Measurements from ENCODE around the gene DCST1. TPM values are rescaled to one million over a fixed set of nuclear protein-coding genes. Genes with fewer than 3 reads are reported as not detected.

The DCST1 gene
- total RNA-seq, 1 donor from 2014 or later = not detected

DNA sequence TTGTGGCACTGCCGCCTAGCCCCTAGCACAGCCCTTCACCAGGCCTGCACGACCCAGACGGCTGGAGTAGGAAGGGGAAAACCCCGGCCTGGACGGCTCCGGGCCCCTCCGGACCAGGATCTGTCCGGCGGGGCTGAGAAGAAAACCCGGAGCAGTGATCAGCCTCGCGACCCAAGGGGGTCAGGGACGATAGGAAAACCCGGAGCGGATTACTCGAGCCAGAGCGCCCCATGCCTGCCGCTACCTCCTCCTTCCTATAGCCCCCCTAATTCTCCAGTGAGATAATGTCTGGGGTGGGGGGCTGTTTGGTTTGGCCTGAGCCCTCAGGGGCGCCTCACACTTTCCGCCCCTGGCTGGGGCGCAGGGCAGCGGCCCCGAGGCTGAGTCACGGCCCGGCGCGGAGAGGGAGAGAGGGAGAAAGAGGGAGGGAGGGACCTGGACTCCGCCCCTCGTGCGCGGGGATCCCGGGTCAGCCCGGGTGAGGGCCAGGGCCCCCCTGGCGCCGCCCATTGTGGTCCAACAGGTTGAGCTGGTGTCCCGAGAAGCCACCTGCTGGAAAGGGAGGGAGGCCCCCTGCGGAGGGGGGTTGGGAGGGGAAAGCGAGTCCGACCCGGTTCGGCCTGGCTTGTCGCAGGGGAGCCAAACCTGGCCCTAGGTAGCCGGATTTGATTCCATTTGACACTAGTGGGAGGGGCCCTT lies 32.7 kb upstream of the DCST1 start:
- DNase-seq = peak; percentile 82

DNA sequence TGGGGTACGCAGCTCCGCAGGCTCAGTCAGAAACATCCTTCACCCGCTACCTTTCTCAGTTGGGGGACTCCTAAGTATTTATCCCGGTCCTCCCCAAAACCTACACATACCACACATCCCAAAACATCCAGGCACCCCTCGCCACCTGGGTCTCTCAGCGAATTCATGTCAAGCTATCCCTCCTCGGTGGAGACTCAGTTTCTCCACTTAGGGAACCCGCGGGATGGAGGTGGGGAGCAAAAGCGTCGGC lies 32.3 kb upstream of the DCST1 start:
- no peak for DNase-seq

DNA sequence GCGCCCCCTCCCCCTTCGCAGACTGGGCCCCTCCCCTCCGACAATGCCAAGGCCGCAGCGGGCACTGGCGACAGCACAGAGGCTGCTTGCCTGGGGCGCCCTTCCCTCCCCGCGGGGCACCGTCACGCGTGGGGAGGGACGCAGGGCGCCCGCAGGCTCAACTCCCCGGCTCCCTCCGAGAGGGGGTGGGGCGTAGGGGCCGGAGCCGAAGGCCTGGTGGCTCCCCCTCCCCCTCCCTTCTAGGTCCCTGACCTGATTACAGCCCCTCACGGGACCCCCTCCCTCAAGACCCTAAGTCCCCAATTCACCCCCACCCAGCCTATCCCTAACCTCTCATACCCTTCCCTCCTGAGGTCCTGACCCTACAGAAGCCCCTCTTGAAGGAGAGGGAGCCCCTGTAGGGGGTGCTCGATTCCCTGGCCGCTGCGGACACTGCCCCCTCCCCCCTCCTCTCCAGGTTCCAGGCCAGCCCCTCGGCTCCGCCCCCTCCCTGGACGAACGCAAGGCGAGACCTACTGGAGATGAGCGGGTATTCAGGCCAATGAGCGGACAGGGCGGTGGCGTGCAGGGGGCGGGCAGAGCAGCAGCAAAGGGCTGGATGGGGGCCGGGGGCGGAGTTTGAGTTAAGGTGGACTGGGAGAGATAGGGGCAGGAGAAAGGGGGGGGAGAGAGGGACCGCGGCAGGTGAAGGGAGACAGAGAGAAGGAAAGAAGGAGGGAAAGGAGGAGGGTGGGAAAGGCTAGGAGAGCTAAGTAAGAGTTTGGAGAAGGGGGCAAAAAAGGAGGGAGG lies 31.8 kb upstream of the DCST1 start:
- DNase-seq = peak; percentile 100

DNA sequence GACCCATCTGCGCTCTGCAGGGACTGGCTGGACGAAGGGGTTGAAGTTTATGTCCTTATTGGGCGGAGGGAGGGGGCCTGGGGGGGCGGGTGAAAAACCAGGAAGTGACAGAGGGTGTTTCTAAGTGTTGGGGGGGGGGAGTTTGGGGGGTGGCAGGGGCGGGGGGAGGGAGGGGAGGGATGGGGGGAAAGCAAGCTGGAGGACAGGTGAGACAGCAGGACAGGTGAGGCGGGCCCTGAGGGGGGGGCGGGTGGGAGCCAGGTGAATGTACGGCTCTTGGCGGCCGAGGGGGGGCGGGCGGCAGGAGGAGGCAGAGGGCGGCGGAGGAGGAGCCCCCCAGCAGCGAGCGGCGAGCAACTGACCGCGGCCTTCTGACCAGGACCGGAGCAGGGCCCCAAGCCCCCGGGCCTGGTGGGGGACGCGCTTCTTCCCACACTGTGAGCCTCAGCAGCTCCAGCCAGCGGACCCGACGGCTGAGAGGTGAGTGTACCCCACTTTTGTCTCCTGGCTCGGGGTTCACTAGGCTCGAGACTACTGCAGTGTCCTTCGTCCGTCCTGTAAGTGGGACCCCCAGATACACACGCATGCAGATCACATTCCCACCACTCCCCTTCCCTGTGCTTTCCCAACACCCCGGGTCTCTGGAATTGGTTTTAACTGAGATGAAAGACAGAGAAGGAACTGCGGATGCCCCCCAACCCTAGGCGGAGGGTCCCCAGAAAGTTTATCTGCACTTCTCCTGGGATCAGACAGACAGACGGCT lies 31.0 kb upstream of the DCST1 start, which contains the start of gene ZBTB7B:
Gene ZBTB7B (plus strand): TSS at position 339 of the 763 bp plus-strand sequence. CDS start 11,859 bp downstream, outside the sequence.
- DNase-seq = no peak

DNA sequence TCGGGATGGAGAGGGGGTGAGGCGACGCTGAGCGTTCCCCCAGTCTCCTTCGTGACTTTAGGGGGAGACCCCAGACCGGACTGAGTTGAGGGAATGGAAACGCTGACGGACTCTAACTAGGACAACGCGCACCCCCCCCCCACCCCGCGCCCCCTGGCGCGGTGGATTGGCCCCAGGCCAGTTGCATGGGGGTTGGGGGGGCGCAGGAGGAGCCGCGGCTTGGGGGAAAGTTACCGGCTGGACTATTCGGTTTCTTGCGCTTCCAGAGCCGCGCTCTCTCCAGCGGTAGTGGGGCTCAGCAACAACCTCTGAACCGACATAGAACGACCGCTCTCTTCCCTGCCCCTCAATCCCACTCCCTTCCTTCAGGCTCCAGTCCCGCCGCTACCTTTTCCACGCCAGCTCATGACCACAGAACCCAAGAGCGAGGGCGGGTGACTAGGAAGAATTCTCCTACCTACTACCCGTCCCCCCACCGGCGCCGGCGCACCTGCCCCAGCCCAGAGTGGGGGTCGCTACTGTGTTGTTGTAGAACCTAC lies 30.3 kb upstream of the DCST1 start:
- no peak for DNase-seq

DNA sequence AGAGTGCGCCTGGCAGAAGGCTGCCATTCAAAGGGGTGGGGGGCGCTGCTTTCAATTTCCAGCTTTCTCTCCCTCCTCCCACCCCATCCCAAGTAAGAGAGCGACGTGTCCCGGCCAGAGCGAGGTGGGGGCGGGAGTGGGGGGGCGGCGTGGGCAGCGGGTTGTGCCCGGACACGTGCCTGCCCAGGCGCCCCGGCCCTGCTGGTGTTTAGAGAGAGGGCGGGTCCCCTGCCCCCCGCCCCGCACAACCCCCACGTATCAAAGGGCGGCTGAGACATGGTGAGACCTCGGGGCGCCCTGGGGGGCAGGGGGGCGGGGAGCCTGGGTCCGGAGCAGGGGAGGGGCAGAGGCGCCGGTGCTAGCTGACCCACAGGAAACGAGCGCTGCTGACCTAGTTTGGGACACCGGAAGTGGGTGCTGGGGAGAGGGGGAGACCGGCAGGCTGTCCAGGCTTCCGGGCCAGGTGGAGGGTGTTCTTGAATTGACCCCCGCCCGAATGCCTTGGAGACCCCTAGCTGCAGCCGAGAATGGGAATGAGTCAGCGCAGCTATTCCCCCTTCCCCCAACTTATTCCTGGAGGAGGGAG lies 29.8 kb upstream of the DCST1 start:
- DNase-seq = peak; percentile 64

DNA sequence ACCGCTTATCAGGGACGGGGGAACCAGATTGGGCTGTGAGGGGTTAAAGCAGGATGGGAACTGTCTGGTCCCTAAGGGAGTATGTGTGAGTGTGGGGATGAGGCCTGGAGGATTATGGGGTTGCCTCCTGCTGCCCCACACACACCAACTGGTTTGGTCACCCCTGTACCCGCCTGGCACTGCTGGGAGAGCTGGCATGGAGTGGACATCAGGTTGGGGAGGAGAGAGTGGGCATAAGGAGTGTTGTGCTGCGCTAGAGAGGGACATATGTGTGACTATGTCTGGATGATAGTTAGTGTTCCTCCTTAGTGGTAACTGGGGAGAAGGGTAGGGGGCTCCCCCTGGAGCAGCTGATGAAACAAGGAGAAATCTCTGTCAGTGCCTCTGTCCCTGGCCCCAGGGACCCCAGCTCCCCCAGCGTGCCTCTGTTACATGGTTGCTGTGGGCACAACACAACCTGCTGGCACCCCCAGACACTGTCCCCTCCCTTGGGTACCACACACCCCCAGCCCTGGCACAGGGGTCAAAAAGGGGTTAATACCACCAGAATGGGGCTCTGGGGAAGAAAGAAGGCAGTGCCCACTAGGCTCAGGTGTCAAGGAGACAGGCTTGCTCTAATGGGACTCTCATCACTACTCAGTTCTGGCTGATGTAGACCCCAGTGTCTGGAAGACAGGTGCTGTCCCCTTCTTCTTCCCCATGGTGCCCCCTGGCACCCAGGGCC lies 29.1 kb upstream of the DCST1 start:
- no peak for DNase-seq

DNA sequence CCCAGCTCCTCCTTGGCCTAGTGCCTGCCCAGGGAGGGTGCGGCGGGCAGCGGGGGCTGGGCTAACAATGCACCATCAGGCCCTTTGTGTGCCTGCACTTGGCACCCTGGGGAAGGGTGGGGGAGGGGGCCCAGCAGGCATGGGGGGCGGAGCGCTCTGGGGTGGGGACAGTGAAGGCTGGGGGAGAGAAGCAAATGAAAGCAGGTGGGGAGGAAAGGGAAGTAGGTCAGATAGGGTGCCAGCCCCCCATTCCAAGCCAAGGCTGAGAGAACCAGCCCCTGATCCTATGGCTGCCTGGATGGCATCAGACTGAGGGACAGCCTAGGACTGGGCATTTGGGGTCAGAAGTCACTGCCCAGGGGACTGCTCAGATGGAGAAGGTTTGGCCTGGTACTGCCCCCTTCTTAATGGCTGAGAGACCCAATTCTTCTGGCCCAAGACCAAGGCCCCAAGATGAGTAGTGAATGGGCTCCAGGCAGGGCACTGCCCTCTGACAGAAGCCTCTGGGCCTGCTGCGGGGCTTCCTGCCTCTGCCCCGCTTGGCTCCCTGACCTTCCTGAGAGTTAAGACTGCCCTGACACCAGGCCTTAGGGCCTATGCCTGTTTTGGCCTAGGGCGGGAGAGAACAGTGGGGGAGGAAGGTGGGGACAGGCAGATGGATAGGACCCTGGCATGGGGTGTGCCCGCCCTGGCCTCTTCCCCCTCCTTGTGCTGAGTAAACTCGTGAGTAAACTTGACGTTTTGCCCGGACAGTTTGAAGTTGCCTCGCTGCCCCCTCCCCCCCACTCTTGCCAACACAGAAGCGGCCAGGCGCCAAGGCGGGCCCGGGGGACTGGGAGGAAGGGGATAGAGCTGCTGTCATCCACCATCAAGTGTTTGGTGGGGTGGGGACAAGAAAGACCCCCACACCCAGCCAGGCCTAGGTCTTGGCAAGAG lies 28.3 kb upstream of the DCST1 start:
- DNase-seq = peak; percentile 47

DNA sequence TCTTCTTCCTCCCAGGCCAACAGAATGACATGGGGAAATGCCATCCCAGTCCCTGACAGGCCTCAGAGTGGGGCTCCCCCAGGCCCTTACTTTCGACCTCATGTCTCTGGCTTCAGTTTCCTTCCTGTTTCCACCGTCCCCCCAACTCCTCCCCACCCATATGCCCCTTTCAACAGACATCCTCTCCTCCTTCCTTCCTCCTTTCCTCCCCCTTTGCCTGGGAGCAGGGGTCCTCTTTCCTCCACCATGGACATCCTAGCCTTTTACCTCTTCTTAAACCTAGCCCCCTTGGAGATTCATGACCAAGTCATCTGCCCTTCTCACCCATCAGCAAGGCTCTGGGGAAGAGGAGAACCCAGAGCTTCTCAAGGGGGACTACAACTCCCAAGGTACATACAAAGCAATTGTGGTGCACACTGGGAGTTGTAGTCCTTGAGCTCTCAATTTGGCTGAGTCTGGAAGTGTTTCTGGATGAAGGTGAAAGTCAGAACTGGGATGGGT lies 27.0 kb upstream of the DCST1 start:
- DNase-seq = peak; percentile 30

DNA sequence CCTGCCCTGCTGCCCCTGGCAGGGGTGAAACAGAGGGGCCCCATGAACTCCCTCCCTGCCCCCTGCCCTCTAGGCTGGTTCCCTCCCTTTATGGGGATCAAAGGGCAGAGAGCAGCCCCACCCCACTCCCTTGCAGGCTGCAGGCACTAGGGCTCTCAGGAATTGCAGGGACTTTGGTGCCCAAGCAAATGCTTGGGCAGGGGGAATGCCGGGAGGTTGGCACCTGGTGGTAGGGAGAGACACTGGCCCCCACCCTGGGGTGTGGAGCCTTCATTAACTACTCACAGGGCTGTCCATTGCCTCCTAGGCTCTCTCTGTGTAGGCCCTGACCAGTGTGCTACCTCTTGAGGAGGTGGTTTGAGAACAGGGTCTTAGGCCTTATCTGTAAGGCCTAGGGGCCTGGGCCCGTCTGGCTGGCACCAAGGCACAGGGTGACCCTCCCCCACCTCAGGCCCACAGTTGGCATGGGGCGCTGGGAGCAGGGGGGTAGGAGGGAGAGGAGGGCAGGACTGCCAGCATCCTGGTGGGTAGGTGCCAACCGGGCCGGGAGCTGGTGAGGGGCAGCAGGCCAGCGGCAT lies 26.3 kb upstream of the DCST1 start:
- DNase-seq = no peak

DNA sequence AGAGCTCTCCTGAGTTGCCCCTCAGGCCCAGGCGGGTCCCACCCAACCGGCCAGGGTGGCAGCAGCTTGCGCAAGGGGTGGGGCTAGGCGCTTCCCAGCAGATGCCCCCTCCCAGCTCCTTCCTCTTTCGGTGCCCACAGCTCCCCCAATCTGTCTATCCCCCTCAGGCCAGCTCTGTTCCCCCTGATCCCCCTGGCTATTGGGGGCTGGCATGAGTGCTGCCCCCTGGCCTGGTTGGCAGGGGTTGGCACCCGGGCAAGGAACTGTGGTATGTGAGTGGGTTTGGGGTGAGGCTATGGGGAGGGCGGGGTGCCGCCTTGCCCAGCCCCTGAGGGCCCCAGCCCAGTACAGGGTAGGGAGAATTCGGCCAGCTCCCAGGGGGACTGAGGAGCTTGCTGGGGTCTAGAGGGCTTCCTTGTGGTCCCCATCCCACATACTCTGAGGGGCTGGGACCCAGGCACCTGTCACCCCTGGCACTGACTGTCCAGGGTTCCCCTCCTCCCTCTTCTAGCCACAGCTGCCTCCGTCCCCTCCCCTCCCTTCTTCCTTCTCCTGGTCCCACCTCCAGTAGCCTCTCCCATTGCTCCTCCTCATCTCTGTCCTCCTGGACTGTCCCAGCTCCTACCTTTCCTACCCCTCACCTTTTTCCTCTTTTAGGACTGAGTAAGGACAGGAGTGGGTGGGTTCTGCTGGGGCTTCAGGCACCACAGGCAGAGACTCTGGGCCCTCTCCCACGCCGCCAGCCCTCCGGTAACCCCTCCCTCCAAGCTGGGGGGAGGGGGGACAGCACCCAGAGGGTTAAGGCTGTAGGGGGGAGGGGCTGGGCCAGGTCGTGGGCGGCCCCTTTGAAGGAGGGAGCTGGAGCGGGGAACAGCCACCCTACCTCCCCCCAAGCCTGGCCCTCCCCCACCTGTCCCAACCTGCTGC lies 25.3 kb upstream of the DCST1 start:
- DNase-seq = no peak

DNA sequence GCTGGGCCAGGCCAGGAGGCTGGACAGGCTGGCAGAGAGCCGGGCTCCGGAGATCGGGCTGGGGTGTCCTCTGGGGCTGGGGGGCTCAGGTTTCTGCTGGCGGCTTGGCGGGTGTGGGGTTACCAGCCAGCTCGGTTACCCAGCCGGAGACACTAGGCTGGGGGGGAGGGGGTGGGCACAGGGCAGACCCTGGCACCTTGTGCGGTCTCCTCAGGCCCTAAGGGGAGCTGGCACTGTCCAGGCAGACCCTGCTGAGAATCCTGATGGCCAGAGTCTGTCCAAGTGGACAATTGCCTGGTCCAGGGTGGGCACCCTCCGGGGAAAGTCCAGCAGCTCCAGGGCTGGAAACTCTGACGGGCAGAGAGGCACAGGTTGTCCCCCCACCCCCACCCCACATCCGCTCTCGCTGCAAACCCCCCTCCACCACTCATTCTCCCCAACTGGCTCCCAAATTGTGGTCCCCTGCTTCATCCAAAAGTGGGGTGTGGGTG lies 24.4 kb upstream of the DCST1 start:
- no peak for DNase-seq

DNA sequence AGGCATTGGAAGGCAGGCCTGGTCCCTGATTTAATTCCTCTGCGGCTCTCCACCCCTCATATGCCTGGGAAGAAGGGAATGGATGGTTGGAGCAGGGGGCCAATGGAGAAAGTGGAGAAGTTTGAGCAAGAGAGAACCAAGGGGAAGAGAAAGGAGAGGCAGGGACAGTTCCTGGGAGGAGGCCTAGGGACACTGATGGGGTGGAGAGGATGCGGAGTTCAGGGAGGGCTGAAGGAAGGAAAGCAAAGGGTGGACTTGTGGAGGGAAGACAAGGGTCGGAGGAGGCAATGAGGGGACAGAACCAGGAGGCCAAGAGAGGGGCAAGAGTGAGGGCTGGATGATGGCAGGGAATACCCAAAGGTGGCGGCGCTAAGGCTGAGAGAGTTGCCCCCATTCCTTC lies 23.9 kb upstream of the DCST1 start:
- DNase-seq = no peak

DNA sequence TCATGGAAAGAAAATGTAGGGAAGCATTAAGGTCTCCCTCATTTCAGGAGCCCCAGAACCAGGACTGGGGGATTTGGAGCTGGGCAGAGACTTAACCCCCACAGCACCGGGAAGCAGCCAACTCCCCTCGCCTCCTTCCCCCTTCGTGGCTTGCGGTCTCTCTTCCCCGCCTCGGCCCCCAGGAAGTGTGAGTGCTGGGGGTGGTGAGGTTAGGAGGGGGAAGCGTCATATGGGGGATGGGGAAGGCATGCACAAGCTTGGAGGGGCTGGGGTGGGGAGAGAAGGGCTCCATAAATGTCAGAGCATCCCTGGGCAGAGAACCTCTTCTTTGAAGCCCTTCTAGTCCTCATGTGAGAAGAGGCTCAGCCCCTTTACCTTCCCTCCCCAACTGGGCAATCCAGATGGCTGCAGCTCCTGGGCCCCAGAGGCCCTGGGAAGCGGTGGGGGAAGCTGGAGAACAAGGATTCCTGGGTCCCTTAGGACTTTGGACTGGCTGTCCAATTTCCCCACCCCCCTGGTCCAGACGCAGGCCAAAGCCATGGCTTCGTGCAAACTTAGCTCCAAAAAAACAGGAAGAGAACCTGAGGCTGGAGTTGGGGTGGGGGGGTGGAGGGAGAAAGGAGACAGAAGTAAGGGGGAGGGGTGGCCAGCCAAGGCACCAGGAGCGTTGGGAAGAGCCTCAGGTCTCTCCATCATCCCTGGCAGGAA lies 23.3 kb upstream of the DCST1 start:
- DNase-seq = no peak

DNA sequence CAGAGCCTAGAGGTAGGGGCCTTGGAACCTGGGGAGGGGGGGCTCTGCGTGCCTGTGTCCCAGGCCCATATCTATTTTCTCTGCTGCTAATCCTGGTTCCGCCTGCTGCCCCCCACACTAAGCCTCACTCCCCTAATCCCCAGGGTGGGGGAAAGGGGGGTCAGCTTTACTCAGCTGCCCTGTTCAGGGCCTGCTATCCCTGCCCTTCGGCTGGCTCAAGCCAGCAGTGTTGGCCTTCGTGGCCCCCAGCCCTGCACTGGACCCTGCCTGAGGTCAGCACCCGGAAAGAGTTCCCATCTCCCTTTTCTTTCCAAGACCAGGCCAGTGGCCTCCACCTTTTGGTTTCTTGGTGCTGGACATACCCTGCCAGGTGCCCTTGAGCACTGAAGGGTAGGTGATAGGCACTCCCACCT lies 22.6 kb upstream of the DCST1 start:
- DNase-seq = no peak

DNA sequence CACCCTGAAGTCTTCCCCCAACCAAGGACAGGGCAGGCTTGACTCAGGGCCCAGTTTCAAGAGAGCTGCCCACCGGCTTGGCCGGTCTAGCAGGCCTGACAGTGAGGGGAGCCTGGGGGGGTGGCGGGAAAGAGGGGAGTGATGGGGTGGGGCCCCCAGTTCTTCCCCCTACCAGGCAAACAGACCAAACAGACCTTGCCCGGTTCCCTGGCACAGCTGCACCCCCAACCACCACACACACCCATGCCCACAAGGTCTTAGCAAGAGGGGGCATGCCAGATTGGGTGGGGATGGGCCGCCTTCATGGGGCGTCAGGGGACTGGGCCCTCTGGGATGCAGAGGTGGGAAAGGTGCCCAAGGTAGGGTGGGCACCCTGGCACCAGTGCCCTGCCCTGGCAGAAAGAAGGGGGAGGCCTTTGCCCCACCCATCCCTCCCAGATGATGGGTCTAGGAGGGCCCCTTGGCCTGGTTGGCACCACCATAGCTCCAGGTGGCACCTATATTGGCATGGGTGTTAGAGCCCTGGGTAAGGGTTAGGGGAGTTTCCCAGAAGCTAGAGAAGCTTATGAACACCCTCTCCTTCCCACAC lies 22.1 kb upstream of the DCST1 start:
- no peak for DNase-seq

DNA sequence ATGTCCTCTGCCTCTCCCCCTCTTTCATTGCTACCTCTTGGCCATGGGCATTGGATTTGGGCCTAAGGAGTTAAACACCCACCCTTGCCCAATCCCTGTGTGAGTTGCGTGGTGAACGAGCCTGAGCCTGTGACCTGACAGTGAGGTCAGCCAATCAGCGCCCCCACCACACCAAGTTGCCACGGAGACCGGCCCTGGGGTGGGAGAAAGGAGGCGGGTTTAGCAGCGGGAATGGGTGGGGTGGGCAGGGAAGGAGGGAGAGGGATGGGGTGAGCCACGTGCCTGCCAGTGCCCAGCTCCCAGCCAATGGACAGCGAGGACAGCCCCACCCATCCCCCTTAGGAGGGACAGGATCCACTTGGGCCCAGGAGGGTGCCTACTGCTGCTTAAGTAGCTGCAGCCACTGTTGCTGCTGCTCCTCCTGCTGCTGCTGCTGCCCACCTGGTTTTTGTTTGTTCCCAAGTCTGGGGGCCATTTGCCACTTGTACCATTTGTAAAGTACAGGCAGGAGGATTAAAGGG lies 21.5 kb upstream of the DCST1 start:
- peak; percentile 84 for DNase-seq

Measured in occipital lobe (tissue), 2 donors.